H9 (cell line): ENCODE data around the gene PCDHGC3. TPM values are rescaled to one million over a fixed set of nuclear protein-coding genes. Genes with fewer than 3 reads are reported as not detected.

Source experiments
- DNase-seq: peaks from one replicate; pipeline ENCODE4 v3.0.0-alpha.2; 2017
- H2AFZ ChIP-seq: one replicate; pipeline ENCODE4 v1.6.1; 2013; ENCODE audit warnings: mild to moderate bottlenecking, low read length, control low read depth, moderate library complexity
- H2AK5ac ChIP-seq: 2 replicates; pipeline ENCODE4 v1.6.1; 2013; ENCODE audit warnings: low read length, control low read depth, mixed read lengths; ENCODE audit not compliant: insufficient read length
- H2BK120ac ChIP-seq: one replicate; pipeline ENCODE4 v1.6.1; 2013; ENCODE audit warnings: low read depth, mild to moderate bottlenecking, low read length, control low read depth, inconsistent platforms; ENCODE audit not compliant: poor library complexity, severe bottlenecking
- H2BK12ac ChIP-seq: 2 replicates; pipeline ENCODE4 v1.6.1; 2013; ENCODE audit warnings: low read length, control low read depth, mixed read lengths, low read depth; ENCODE audit not compliant: insufficient read length
- H2BK15ac ChIP-seq: 2 replicates; pipeline ENCODE4 v1.6.1; 2013; ENCODE audit warnings: low read depth, low read length, control low read depth
- H2BK20ac ChIP-seq: one replicate; pipeline ENCODE4 v1.6.1; 2013; ENCODE audit warnings: low read depth, mild to moderate bottlenecking, low read length, control low read depth, inconsistent platforms; ENCODE audit not compliant: poor library complexity, severe bottlenecking
- H2BK5ac ChIP-seq: 2 replicates; pipeline ENCODE4 v1.6.1; 2013; ENCODE audit warnings: low read length, control low read depth, mixed read lengths; ENCODE audit not compliant: insufficient read length
- H3K14ac ChIP-seq: 2 replicates; pipeline ENCODE4 v1.6.1; 2013; ENCODE audit warnings: low read length, control low read depth; ENCODE audit not compliant: insufficient read depth
- H3K18ac ChIP-seq: 2 replicates; pipeline ENCODE4 v1.6.1; 2013; ENCODE audit warnings: low read depth, mild to moderate bottlenecking, mixed read lengths, low read length, control low read depth; ENCODE audit not compliant: insufficient read length
- H3K23ac ChIP-seq: 2 replicates; pipeline ENCODE4 v1.6.1; 2013; ENCODE audit warnings: low read length, control low read depth, mixed read lengths, low read depth; ENCODE audit not compliant: insufficient read length
- H3K23me2 ChIP-seq: 2 replicates; pipeline ENCODE4 v1.6.1; 2013; ENCODE audit warnings: low read depth, mild to moderate bottlenecking, mixed read lengths, low read length, control low read depth; ENCODE audit not compliant: insufficient read length, poor library complexity, severe bottlenecking
- H3K27ac ChIP-seq: 2 replicates; pipeline ENCODE4 v1.5.1; 2013; ENCODE audit warnings: low read length, control low read depth, mixed read lengths, low read depth; ENCODE audit not compliant: insufficient read length
- H3K27me3 ChIP-seq: 2 replicates; pipeline ENCODE4 v1.6.1; 2013; ENCODE audit warnings: low read length, control low read depth, inconsistent platforms; ENCODE audit not compliant: insufficient read depth
- H3K4ac ChIP-seq: 2 replicates; pipeline ENCODE4 v1.6.1; 2013; ENCODE audit warnings: low read depth, mild to moderate bottlenecking, control low read depth, inconsistent platforms, low read length, moderate library complexity
- H3K4me1 ChIP-seq: 2 replicates; pipeline ENCODE4 v1.6.1; 2013; ENCODE audit warnings: low read length, control low read depth, inconsistent platforms; ENCODE audit not compliant: insufficient read depth
- H3K4me2 ChIP-seq: 2 replicates; pipeline ENCODE4 v1.6.1; 2013; ENCODE audit warnings: low read length, control low read depth, mixed read lengths; ENCODE audit not compliant: insufficient read length, insufficient read depth
- H3K56ac ChIP-seq: 2 replicates; pipeline ENCODE4 v1.6.1; 2013; ENCODE audit warnings: low read depth, mild to moderate bottlenecking, mixed read lengths, low read length, control low read depth; ENCODE audit not compliant: insufficient read length
- H3K79me1 ChIP-seq: 2 replicates; pipeline ENCODE4 v1.6.1; 2013; ENCODE audit warnings: low read depth, mild to moderate bottlenecking, moderate library complexity, low read length, control low read depth, inconsistent platforms; ENCODE audit not compliant: insufficient read depth, poor library complexity, severe bottlenecking
- H3K79me2 ChIP-seq: 2 replicates; pipeline ENCODE4 v1.6.1; 2013; ENCODE audit warnings: low read length, control low read depth, inconsistent platforms; ENCODE audit not compliant: insufficient read depth
- H3K9ac ChIP-seq: 2 replicates; pipeline ENCODE4 v1.6.1; 2013; ENCODE audit warnings: low read length, control low read depth, mixed read lengths; ENCODE audit not compliant: insufficient read length; ENCODE audit errors: extremely low read depth
- H3K9me3 ChIP-seq: one replicate; pipeline ENCODE4 v1.6.1; 2013; ENCODE audit warnings: low read depth, low read length, inconsistent platforms; ENCODE audit not compliant: control insufficient read depth
- H3T11ph ChIP-seq: one replicate; pipeline ENCODE4 v1.6.1; 2013; ENCODE audit warnings: mild to moderate bottlenecking, low read length, control low read depth, inconsistent platforms
- H4K20me1 ChIP-seq: one replicate; pipeline ENCODE4 v1.6.1; 2013; ENCODE audit not compliant: control insufficient read depth, insufficient read length, insufficient read depth
- H4K5ac ChIP-seq: 2 replicates; pipeline ENCODE4 v1.6.1; 2013; ENCODE audit warnings: low read depth, mild to moderate bottlenecking, mixed read lengths, low read length, control low read depth; ENCODE audit not compliant: insufficient read length
- H4K8ac ChIP-seq: replicated peaks from 2 replicates; pipeline ENCODE4 v1.6.1; 2013; ENCODE audit warnings: low read length, control low read depth, mixed read lengths, low read depth; ENCODE audit not compliant: insufficient read length
- H4K91ac ChIP-seq: 2 replicates; pipeline ENCODE4 v1.6.1; 2013; ENCODE audit warnings: low read depth, mild to moderate bottlenecking, moderate library complexity, mixed read lengths, low read length, control low read depth; ENCODE audit not compliant: insufficient read length
- H3K27ac Mint-ChIP-seq, 3 experiments: 2 replicates in 2 of 3; 3 replicates in 1 of 3; pipeline ENCODE4 v1.8.0; 2020 to 2021; ENCODE audit warnings: mixed read lengths in 3 of 3, mild to moderate bottlenecking in 1 of 3, moderate library complexity in 1 of 3
- H3K27me3 Mint-ChIP-seq: 2 replicates; pipeline ENCODE4 v1.8.0; 2021; ENCODE audit warnings: low read depth, mild to moderate bottlenecking, moderate library complexity, mixed read lengths
- H3K36me3 Mint-ChIP-seq, 3 experiments: 2 replicates in 2 of 3; 3 replicates in 1 of 3; pipeline ENCODE4 v1.8.0; 2020 to 2021; ENCODE audit warnings: low read depth in 3 of 3, mixed read lengths in 3 of 3; ENCODE audit not compliant: insufficient read depth in 1 of 3
- H3K4me1 Mint-ChIP-seq, 2 experiments: 2 replicates each; pipeline ENCODE4 v1.8.0; 2020; ENCODE audit warnings: mixed read lengths in 2 of 2
- H3K4me3 Mint-ChIP-seq, 2 experiments: 2 replicates in 1 of 2; 3 replicates in 1 of 2; pipeline ENCODE4 v1.8.0; 2020 to 2021; ENCODE audit warnings: mild to moderate bottlenecking in 2 of 2, mixed read lengths in 2 of 2, moderate library complexity in 1 of 2
- H3K9me3 Mint-ChIP-seq, 2 experiments: 2 replicates in 1 of 2; 3 replicates in 1 of 2; pipeline ENCODE4 v1.8.0; 2020; ENCODE audit warnings: mild to moderate bottlenecking in 2 of 2, mixed read lengths in 2 of 2, moderate library complexity in 1 of 2
- WGBS: extraction: QIAGEN DNeasy Blood & Tissue Kit; methylation state at CpG from one replicate; pipeline ENCODE4 v1.1.7; 2013; ENCODE audit warnings: missing lambda C conversion rate, low lambda C conversion rate, mixed read lengths; ENCODE audit not compliant: insufficient read length; ENCODE audit errors: extremely low coverage; 5-methylcytosine and 5-hydroxymethylcytosine counted together
- total RNA-seq: library from RNA; stranded (reverse); gene quantifications from 2 replicates; pipeline ENCODE4 v1.2.1, GENCODE V29; 2021
- TF ChIP-seq, protein P1 (sequence below): fragments of 200-600 bp; sonication (generic); conservative IDR thresholded peaks from 3 replicates; pipeline ENCODE4 v1.8.0; 2021; ENCODE audit warnings: antibody characterized with exemption, mild to moderate bottlenecking

Gene PCDHGC3
- total RNA-seq, 1 experiment from 2014 or later = 19.8 TPM

DNA sequence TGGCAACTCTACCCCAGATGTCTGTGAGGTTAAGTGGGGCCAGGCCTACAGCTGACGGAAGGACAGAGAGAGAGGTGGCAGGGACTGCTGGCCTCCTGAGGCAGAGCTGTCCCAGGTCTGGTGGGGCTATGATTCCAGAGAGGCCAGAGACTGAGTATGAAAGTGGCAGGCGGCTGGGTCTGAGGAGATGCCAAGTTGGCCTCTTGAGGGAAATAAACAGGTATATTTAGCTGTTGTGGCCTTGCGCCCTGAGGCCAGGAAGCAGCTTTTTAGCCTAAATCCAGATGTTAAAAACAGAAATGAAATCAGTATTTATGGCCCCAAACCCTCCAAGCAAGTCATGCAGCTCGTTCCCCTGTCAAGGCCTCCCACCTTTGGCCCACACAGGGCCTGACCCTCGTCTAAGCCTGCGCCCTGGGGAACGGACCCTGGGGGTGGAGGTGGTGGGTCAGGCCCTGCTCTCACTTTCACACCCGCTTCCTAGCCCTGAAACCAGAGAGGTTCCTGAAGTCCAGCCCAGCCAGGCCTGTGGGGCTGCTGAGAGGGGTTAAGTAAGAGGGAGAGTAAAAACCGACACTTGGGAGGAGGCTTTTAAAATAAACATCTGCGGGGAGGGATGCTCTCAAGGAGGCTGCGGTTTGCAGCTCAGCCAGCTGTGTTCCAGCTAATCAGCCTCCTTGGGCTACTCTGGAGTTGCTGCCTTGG is 31.8 kb downstream of the PCDHGC3 start:
- Histone ChIP-seq H4K5ac (no peak overlapping the region), H3K27ac (no peak overlapping the region), H3K56ac (no peak overlapping the region), H3K9ac (no peak overlapping the region), H3K79me2 (no peaks in the 10 kb centered on the region), H4K91ac (no peak overlapping the region), H2BK5ac (no peak overlapping the region), H2BK15ac (no peak overlapping the region), H4K20me1 (no peaks in the 10 kb centered on the region), H3K4ac (no peak overlapping the region), H3K27me3 (no peaks in the 10 kb centered on the region), H3K4me1 (peaks cover 4% of the 10 kb centered on the region; the same call in 1 of the 2 replicates), H3K14ac (no peak overlapping the region), H2BK20ac (no peak overlapping the region), H3K9me3 (no peaks in the 10 kb centered on the region), H3K79me1 (no peaks in the 10 kb centered on the region), H3K23ac (no peak overlapping the region), H2AFZ (no peak overlapping the region), H4K8ac (no peak overlapping the region), H3K23me2 (no peaks in the 10 kb centered on the region), H2AK5ac (no peak overlapping the region), H2BK12ac (no peak overlapping the region), H2BK120ac (no peak overlapping the region), H3K18ac (no peak overlapping the region), H3K4me2 (no peak overlapping the region), H3T11ph (no peak overlapping the region)
- H3K4me3 Mint-ChIP-seq = peak overlapping the region in 1 of 2 experiments; percentile 79; a peak in 1 of 5 replicates
- H3K4me1 Mint-ChIP-seq = peaks cover 26 to 30% of the 10 kb centered on the region in 2 experiments
- WGBS = no CpG with 5 or more reads among the region's 11 CpGs
- TF ChIP-seq, protein P1, sequence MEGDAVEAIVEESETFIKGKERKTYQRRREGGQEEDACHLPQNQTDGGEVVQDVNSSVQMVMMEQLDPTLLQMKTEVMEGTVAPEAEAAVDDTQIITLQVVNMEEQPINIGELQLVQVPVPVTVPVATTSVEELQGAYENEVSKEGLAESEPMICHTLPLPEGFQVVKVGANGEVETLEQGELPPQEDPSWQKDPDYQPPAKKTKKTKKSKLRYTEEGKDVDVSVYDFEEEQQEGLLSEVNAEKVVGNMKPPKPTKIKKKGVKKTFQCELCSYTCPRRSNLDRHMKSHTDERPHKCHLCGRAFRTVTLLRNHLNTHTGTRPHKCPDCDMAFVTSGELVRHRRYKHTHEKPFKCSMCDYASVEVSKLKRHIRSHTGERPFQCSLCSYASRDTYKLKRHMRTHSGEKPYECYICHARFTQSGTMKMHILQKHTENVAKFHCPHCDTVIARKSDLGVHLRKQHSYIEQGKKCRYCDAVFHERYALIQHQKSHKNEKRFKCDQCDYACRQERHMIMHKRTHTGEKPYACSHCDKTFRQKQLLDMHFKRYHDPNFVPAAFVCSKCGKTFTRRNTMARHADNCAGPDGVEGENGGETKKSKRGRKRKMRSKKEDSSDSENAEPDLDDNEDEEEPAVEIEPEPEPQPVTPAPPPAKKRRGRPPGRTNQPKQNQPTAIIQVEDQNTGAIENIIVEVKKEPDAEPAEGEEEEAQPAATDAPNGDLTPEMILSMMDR = no peak
- H3K27ac Mint-ChIP-seq = peak overlapping the region in 2 of 3 experiments; percentile 23 to 70; a peak in 2 of 7 replicates
- H3K27me3 Mint-ChIP-seq = no peaks in the 10 kb centered on the region
- no peak for DNase-seq
- H3K36me3 Mint-ChIP-seq = peaks cover 8 to 19% (median 9%) of the 10 kb centered on the region in 3 experiments
- no peaks in the 10 kb centered on the region for H3K9me3 Mint-ChIP-seq
